GM21526 (cell line): ENCODE data around the gene PROB1.
"Not testable (repeated sequence)": the region's sequence is repeated elsewhere in the genome, so short reads cannot be mapped to it uniquely, and the experiment has no call there.

Experiments
- ATAC-seq: cut with Tn5 transposase; IDR thresholded peaks from one replicate; pipeline ENCODE4 v1.9.1; 2021; ENCODE audit warnings: moderate library complexity; ENCODE audit not compliant: unreplicated experiment, low FRiP score

The PROB1 gene

GRCh38 chr5:139381837-139382761 lies 12.8 kb downstream of the PROB1 start:
- ATAC-seq = no peak

GRCh38 chr5:139379626-139380449 lies 15.1 kb downstream of the PROB1 start:
- ATAC-seq = no peak

- no peak for ATAC-seq
These were observed 16.0 kb downstream of the PROB1 start for GRCh38 chr5:139378941-139379361.

GRCh38 chr5:139378101-139378825 lies 16.6 kb downstream of the PROB1 start:
- ATAC-seq = no peak

GRCh38 chr5:139377226-139377625 lies 17.7 kb downstream of the PROB1 start:
- no peak for ATAC-seq

- no peak for ATAC-seq
These were observed 18.5 kb downstream of the PROB1 start for GRCh38 chr5:139376364-139376763.

- no peak for ATAC-seq
These were observed 20.0 kb downstream of the PROB1 start for GRCh38 chr5:139374909-139375308.

- no peak for ATAC-seq
These were observed 23.1 kb downstream of the PROB1 start for GRCh38 chr5:139371482-139372435.

GRCh38 chr5:139369181-139369580 lies 25.7 kb downstream of the PROB1 start:
- ATAC-seq = no peak

GRCh38 chr5:139368613-139369012 lies 26.3 kb downstream of the PROB1 start:
- no peak for ATAC-seq

- no peak for ATAC-seq
These were observed 30.4 kb downstream of the PROB1 start for GRCh38 chr5:139364466-139364865.

GRCh38 chr5:139363937-139364336 lies 31.0 kb downstream of the PROB1 start:
- ATAC-seq = no peak

GRCh38 chr5:139361835-139362429 lies 33.0 kb downstream of the PROB1 start:
- ATAC-seq = no peak

- no peak for ATAC-seq
These were observed 34.5 kb downstream of the PROB1 start for GRCh38 chr5:139360384-139360783.

- no peak for ATAC-seq
These were observed 36.8 kb downstream of the PROB1 start for GRCh38 chr5:139358064-139358463.

GRCh38 chr5:139355900-139356299 lies 39.0 kb downstream of the PROB1 start:
- not testable (repeated sequence) for ATAC-seq

GRCh38 chr5:139354186-139354585 lies 40.7 kb downstream of the PROB1 start:
- no peak for ATAC-seq

- ATAC-seq = not testable (repeated sequence)
These were observed 47.0 kb downstream of the PROB1 start for GRCh38 chr5:139347863-139348262.

- not testable (repeated sequence) for ATAC-seq
These were observed 49.5 kb downstream of the PROB1 start for GRCh38 chr5:139345442-139345841.
